Lung (tissue), 12 donors: Measurements from ENCODE around the gene MPHOSPH6. TPM values are rescaled to one million over a fixed set of nuclear protein-coding genes. Genes with fewer than 3 reads are reported as not detected.
"Not testable (repeated sequence)": the region's sequence is repeated elsewhere in the genome, so short reads cannot be mapped to it uniquely, and the experiment has no call there.

Experiments
- ATAC-seq: fragments of 200-7000 bp; cut with Tn5 transposase; one replicate; pipeline ENCODE4 v1.9.1; 2020; ENCODE audit warnings: moderate number of reproducible peaks; ENCODE audit not compliant: insufficient read depth, low FRiP score
- DNase-seq, 3 donors: peaks; one replicate each; pipeline ENCODE4 v3.0.0-alpha.2; 2013 to 2017
- H3K27ac ChIP-seq, 2 donors: one replicate each; pipeline ENCODE4 v1.5.1; 2013; ENCODE audit warnings: mild to moderate bottlenecking in 2 of 2, moderate library complexity in 2 of 2, control low read depth in 1 of 2, inconsistent platforms in 1 of 2, low read depth in 1 of 2, low read length in 1 of 2
- H3K27me3 ChIP-seq, 3 donors: one replicate each; pipeline ENCODE4 v1.5.1; 2013; ENCODE audit warnings: low read length in 2 of 3; ENCODE audit not compliant: control insufficient read depth in 3 of 3, insufficient read depth in 3 of 3
- H3K36me3 ChIP-seq, 4 donors: one replicate each; pipeline ENCODE4 v1.5.1; 2013; ENCODE audit warnings: low read length in 4 of 4, mild to moderate bottlenecking in 1 of 4, moderate library complexity in 1 of 4; ENCODE audit not compliant: control insufficient read depth in 4 of 4, insufficient read depth in 4 of 4
- H3K4me1 ChIP-seq, 5 donors: one replicate each; pipeline ENCODE4 v1.5.1; 2013; ENCODE audit warnings: low read length in 5 of 5, mild to moderate bottlenecking in 2 of 5, moderate library complexity in 1 of 5; ENCODE audit not compliant: control insufficient read depth in 5 of 5, insufficient read depth in 5 of 5
- H3K4me3 ChIP-seq: one replicate; pipeline ENCODE4 v1.5.1; 2013; ENCODE audit warnings: mild to moderate bottlenecking, control low read depth, moderate library complexity
- H3K9ac ChIP-seq, 2 donors: one replicate each; pipeline ENCODE4 v1.5.1; 2013; ENCODE audit warnings: low read length in 2 of 2, control low read depth in 1 of 2; ENCODE audit not compliant: insufficient read depth in 1 of 2
- H3K9me3 ChIP-seq, 4 donors: one replicate each; pipeline ENCODE4 v1.5.1; 2013; ENCODE audit warnings: low read length in 3 of 4, mild to moderate bottlenecking in 1 of 4, moderate library complexity in 1 of 4; ENCODE audit not compliant: control insufficient read depth in 4 of 4, insufficient read depth in 3 of 4
- WGBS, 2 donors: extraction: QIAGEN DNeasy Blood & Tissue Kit; methylation state at CpG; one replicate each; pipeline ENCODE4 v1.1.7; 2013; 5-methylcytosine and 5-hydroxymethylcytosine counted together
- polyA plus RNA-seq, 2 donors: library from polyadenylated mRNA; stranded (reverse); fragments of 200-250 nt; gene quantifications; one replicate each; pipeline ENCODE4 v1.2.1, GENCODE V29; 2013
- total RNA-seq, 2 donors: library from RNA; depleted of rRNA in 1 of 2; stranded (reverse); fragments of >200 nt in 1 of 2; gene quantifications; one replicate each; pipeline ENCODE4 v1.2.1, GENCODE V29; 2014 to 2021
- TF ChIP-seq, protein P1 (sequence below): IDR thresholded peaks from 2 replicates; pipeline ENCODE4 v1.5.1; 2012; ENCODE audit warnings: mild to moderate bottlenecking; ENCODE audit errors: control extremely low read depth, extremely low read depth
- donor health status: control.
- donor health status: control.
- donor health status: Bipolar disorder and iron deficiency.
- donor health status: healthy.
- donor health status: DM: yes; HTN: yes; CAD: no.

The MPHOSPH6 gene
- total and polyA plus RNA-seq, 4 donors = 24.2 to 31.8 (median 30.2) TPM

DNA sequence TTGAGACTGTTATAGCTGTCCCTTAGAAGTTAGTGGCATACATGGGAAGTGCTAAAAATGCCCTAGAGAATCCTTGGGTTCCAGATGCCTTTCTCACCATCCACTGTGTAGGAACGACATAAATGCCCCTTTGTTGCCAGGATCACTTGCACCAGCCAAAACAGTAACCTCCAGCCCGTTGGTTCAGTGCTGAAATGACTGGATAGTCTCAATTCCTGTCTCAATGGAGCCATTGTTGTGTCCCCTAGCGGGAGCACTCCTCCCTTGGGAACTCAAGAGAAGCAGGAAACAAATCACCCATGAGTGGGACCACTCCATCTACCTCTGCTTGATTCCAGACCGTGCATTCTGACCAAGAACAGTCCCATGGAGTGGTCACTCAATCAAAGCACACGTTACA, 23.1 kb downstream of the MPHOSPH6 start:
- H3K27me3 ChIP-seq = no peaks in the 10 kb centered on the region
- no peaks in the 10 kb centered on the region for H3K4me1 ChIP-seq
- no peak overlapping the region for H3K27ac ChIP-seq
- 85 to 95% methylated on average over 5 of the region's 5 CpGs for WGBS, 2 donors
- ATAC-seq (no peak), DNase-seq (no peak)
- H3K9me3 ChIP-seq = peaks cover 0 to 2% (median 0%) of the 10 kb centered on the region in 4 donors
- H3K36me3 ChIP-seq = peaks cover 0 to 10% (median 7%) of the 10 kb centered on the region in 4 donors
- H3K9ac ChIP-seq = no peak overlapping the region
- H3K4me3 ChIP-seq = no peak overlapping the region
- TF ChIP-seq, protein P1, sequence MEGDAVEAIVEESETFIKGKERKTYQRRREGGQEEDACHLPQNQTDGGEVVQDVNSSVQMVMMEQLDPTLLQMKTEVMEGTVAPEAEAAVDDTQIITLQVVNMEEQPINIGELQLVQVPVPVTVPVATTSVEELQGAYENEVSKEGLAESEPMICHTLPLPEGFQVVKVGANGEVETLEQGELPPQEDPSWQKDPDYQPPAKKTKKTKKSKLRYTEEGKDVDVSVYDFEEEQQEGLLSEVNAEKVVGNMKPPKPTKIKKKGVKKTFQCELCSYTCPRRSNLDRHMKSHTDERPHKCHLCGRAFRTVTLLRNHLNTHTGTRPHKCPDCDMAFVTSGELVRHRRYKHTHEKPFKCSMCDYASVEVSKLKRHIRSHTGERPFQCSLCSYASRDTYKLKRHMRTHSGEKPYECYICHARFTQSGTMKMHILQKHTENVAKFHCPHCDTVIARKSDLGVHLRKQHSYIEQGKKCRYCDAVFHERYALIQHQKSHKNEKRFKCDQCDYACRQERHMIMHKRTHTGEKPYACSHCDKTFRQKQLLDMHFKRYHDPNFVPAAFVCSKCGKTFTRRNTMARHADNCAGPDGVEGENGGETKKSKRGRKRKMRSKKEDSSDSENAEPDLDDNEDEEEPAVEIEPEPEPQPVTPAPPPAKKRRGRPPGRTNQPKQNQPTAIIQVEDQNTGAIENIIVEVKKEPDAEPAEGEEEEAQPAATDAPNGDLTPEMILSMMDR = no peak

DNA sequence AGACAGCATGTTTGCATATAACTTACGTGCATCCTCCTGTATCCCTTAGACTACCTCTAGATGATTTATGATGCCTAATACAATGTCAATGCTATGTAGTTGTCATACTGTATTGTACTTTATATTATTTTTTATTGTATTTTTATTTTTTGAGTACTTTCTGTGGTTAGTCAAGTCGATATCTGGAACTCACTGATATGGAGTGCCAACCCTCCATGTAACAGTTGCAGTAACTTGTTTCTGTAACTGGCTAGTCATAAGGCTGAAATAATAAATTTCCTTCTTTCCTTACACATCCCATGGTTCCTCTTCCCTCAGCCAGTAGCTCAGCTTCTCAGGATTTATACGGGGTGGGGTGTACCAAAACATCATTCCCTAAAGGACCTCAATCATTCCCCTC, 23.5 kb downstream of the MPHOSPH6 start:
- TF ChIP-seq, protein P1 = no peak
- Histone ChIP-seq H3K9me3 (peaks cover 0 to 2% (median 0%) of the 10 kb centered on the region in 4 donors), H3K4me1 (no peaks in the 10 kb centered on the region), H3K36me3 (peaks cover 0 to 10% (median 7%) of the 10 kb centered on the region in 4 donors), H3K27me3 (no peaks in the 10 kb centered on the region), H3K9ac (no peak overlapping the region), H3K4me3 (no peak overlapping the region), H3K27ac (no peak overlapping the region)
- no peak for ATAC-seq
- 66 to 81% methylated on average over 3 of the region's 3 CpGs for WGBS, 2 donors
- no peak for DNase-seq

DNA sequence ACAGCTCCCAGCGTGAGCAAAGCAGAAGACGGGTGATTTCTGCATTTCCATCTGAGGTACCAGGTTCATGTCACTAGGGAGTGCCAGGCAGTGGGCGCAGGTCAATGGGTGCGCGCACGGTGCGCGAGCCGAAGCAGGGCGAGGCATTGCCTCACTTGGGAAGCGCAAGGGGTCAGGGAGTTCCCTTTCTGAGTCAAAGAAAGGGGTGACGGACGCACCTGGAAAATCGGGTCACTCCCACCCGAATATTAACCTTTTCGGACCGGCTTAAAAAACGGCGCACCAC, 30.8 kb downstream of the MPHOSPH6 start:
- 81 to 83% methylated on average over 19 of the region's 19 CpGs for WGBS, 2 donors
- H3K36me3 ChIP-seq, H3K4me3 ChIP-seq, H3K9me3 ChIP-seq, H3K4me1 ChIP-seq, H3K27me3 ChIP-seq, H3K27ac ChIP-seq, DNase-seq, H3K9ac ChIP-seq, ATAC-seq: not testable (repeated sequence)

DNA sequence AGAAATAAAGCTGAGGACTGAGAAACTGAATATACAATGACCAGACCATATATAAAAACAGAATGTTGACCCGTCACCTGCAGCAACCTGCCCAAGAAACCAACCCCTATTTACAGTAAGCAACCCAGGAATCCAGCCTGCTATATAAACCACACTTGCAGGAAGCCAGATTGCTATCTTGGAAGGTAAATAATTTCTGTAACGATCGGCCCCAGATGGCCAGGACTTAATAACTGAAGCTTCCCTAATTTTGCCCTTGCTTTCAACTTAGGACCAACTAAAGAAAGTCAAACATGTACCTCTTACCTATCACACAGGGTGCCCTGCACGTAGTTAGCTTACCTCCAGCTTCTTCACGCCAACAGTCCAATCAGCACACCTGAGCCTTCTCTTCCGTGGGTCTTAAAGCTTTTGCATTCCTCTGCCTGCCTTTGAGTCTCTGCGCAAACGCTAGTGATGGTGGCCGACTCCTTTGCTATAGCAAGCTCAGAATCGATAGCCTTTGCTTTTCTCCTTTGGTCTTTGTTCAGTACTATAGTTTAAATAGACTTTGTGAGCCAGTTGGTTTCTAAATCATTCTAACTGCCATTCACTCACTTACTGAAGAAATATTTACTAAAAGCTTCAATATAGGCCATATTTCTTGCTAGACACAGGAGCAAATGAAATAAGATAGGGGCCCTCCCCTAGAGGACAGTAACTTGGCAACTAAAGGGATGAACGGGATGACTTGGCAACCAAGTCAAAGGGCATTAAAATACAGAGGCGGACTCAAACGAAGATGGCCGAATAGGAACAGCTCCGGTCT, 31.3 kb downstream of the MPHOSPH6 start:
- H3K36me3 ChIP-seq = peaks cover 0 to 2% (median 0%) of the 10 kb centered on the region in 4 donors
- no peaks in the 10 kb centered on the region for H3K27me3 ChIP-seq
- TF ChIP-seq, protein P1 = no peak
- H3K4me1 ChIP-seq = no peaks in the 10 kb centered on the region
- DNase-seq (no peak), ATAC-seq (no peak)
- H3K4me3 ChIP-seq = no peak overlapping the region
- WGBS, 2 donors = 84 to 85% methylated on average over 15 of the region's 15 CpGs
- H3K27ac ChIP-seq = no peak overlapping the region
- no peak overlapping the region for H3K9ac ChIP-seq
- peaks cover 0 to 3% (median 0%) of the 10 kb centered on the region in 4 donors for H3K9me3 ChIP-seq
